Measurements from ENCODE around the gene CDKL5. TPM values are rescaled to one million over a fixed set of nuclear protein-coding genes. Genes with fewer than 3 reads are reported as not detected.

CDKL5 gene
- total and polyA plus RNA-seq, 4 donors, result 1.1 to 28.7 (median 13.0) TPM

- Histone ChIP-seq H3K27me3 (ENCODE audit: control insufficient read depth in 1 of 2, insufficient read depth in 2 of 2, low read length in 1 of 2) (no peaks in the 10 kb centered on the region), H3K36me3 (ENCODE audit: control insufficient read depth in 1 of 2, insufficient read depth in 2 of 2, low read length in 1 of 2) (no peaks in the 10 kb centered on the region), H3K4me1 (ENCODE audit: control insufficient read depth in 1 of 2, insufficient read depth in 2 of 2, low read length in 2 of 2) (no peaks in the 10 kb centered on the region), H3K9me3 (ENCODE audit: control insufficient read depth, low read length) (no peaks in the 10 kb centered on the region), H3K27ac (ENCODE audit: low read depth in 1 of 2, low read length in 2 of 2) (no peak overlapping the region), H3K4me3 (ENCODE audit: low read length in 2 of 2) (no peak overlapping the region)
- intact Hi-C loops (cut with DNase I), result no loop called here
- no peak for ATAC-seq (ENCODE audit: low FRiP score)
- WGBS, 2 donors, result 93 to 96% methylated on average over 6 of the region's 6 CpGs
- DNase-seq, result no peak
Observed at GRCh38 chrX:18650662-18651061, 225.3 kb downstream of the CDKL5 start.

- intact Hi-C loops (cut with DNase I), result no loop called here
- no peaks in the 10 kb centered on the region for H3K36me3 ChIP-seq (ENCODE audit: control insufficient read depth in 1 of 2, insufficient read depth in 2 of 2, low read length in 1 of 2)
Observed at GRCh38 chrX:18652636-18653035, 227.2 kb downstream of the CDKL5 start.

GRCh38 chrX:18654875-18655836 lies 229.7 kb downstream of the CDKL5 start:
- DNase-seq (no peak), ATAC-seq (ENCODE audit: low FRiP score) (no peak)
- Histone ChIP-seq H3K27ac (ENCODE audit: low read depth in 1 of 2, low read length in 2 of 2) (no peak overlapping the region), H3K4me3 (ENCODE audit: low read length in 2 of 2) (no peak overlapping the region), H3K27me3 (ENCODE audit: control insufficient read depth in 1 of 2, insufficient read depth in 2 of 2, low read length in 1 of 2) (no peaks in the 10 kb centered on the region), H3K4me1 (ENCODE audit: control insufficient read depth in 1 of 2, insufficient read depth in 2 of 2, low read length in 2 of 2) (no peaks in the 10 kb centered on the region), H3K9me3 (ENCODE audit: control insufficient read depth, low read length) (no peaks in the 10 kb centered on the region), H3K36me3 (ENCODE audit: control insufficient read depth in 1 of 2, insufficient read depth in 2 of 2, low read length in 1 of 2) (no peaks in the 10 kb centered on the region)
- intact Hi-C loops (cut with DNase I), result no loop called here
- WGBS, 2 donors, result 34 to 35% methylated on average over 5 of the region's 5 CpGs

More at GRCh38 chrX:18652636-18653035, 227.2 kb downstream of the CDKL5 start:
- Histone ChIP-seq H3K4me1 (ENCODE audit: control insufficient read depth in 1 of 2, insufficient read depth in 2 of 2, low read length in 2 of 2) (no peaks in the 10 kb centered on the region), H3K27me3 (ENCODE audit: control insufficient read depth in 1 of 2, insufficient read depth in 2 of 2, low read length in 1 of 2) (no peaks in the 10 kb centered on the region), H3K4me3 (ENCODE audit: low read length in 2 of 2) (no peak overlapping the region), H3K27ac (ENCODE audit: low read depth in 1 of 2, low read length in 2 of 2) (no peak overlapping the region), H3K9me3 (ENCODE audit: control insufficient read depth, low read length) (no peaks in the 10 kb centered on the region)
- ATAC-seq (ENCODE audit: low FRiP score) (no peak), DNase-seq (no peak)

- Histone ChIP-seq H3K4me1 (ENCODE audit: control insufficient read depth in 1 of 2, insufficient read depth in 2 of 2, low read length in 2 of 2) (no peaks in the 10 kb centered on the region), H3K36me3 (ENCODE audit: control insufficient read depth in 1 of 2, insufficient read depth in 2 of 2, low read length in 1 of 2) (no peaks in the 10 kb centered on the region), H3K27ac (ENCODE audit: low read depth in 1 of 2, low read length in 2 of 2) (no peak overlapping the region), H3K4me3 (ENCODE audit: low read length in 2 of 2) (no peak overlapping the region), H3K27me3 (ENCODE audit: control insufficient read depth in 1 of 2, insufficient read depth in 2 of 2, low read length in 1 of 2) (no peaks in the 10 kb centered on the region), H3K9me3 (ENCODE audit: control insufficient read depth, low read length) (no peaks in the 10 kb centered on the region)
- ATAC-seq (ENCODE audit: low FRiP score) (no peak), DNase-seq (no peak)
- intact Hi-C loops (cut with DNase I), result no loop called here
- WGBS, 2 donors, result 80 to 91% methylated on average over 12 of the region's 12 CpGs
Observed at GRCh38 chrX:18661273-18661672, 235.9 kb downstream of the CDKL5 start.

- no peaks in the 10 kb centered on the region for H3K36me3 ChIP-seq (ENCODE audit: control insufficient read depth in 1 of 2, insufficient read depth in 2 of 2, low read length in 1 of 2)
- ATAC-seq (ENCODE audit: low FRiP score), result no peak
- DNase-seq, result no peak
- H3K4me3 ChIP-seq (ENCODE audit: low read length in 2 of 2), result no peak overlapping the region
- H3K27me3 ChIP-seq (ENCODE audit: control insufficient read depth in 1 of 2, insufficient read depth in 2 of 2, low read length in 1 of 2), result no peaks in the 10 kb centered on the region
- H3K9me3 ChIP-seq (ENCODE audit: control insufficient read depth, low read length), result no peaks in the 10 kb centered on the region
- H3K27ac ChIP-seq (ENCODE audit: low read depth in 1 of 2, low read length in 2 of 2), result no peak overlapping the region
- no peaks in the 10 kb centered on the region for H3K4me1 ChIP-seq (ENCODE audit: control insufficient read depth in 1 of 2, insufficient read depth in 2 of 2, low read length in 2 of 2)
- WGBS, 2 donors, result 74 to 92% methylated on average over 8 of the region's 8 CpGs
- intact Hi-C loops (cut with DNase I), result no loop called here
Observed at GRCh38 chrX:18664947-18665346, 239.5 kb downstream of the CDKL5 start.

GRCh38 chrX:18666614-18667013 lies 241.2 kb downstream of the CDKL5 start:
- Histone ChIP-seq H3K27ac (ENCODE audit: low read depth in 1 of 2, low read length in 2 of 2) (no peak overlapping the region), H3K9me3 (ENCODE audit: control insufficient read depth, low read length) (no peaks in the 10 kb centered on the region), H3K4me3 (ENCODE audit: low read length in 2 of 2) (no peak overlapping the region), H3K36me3 (ENCODE audit: control insufficient read depth in 1 of 2, insufficient read depth in 2 of 2, low read length in 1 of 2) (no peaks in the 10 kb centered on the region), H3K27me3 (ENCODE audit: control insufficient read depth in 1 of 2, insufficient read depth in 2 of 2, low read length in 1 of 2) (no peaks in the 10 kb centered on the region), H3K4me1 (ENCODE audit: control insufficient read depth in 1 of 2, insufficient read depth in 2 of 2, low read length in 2 of 2) (no peaks in the 10 kb centered on the region)
- ATAC-seq (ENCODE audit: low FRiP score) (no peak), DNase-seq (peak in 1 of 2 donors; percentile 55)
- WGBS, 2 donors, result 90% methylated on average over 15 of the region's 15 CpGs
- intact Hi-C loops (cut with DNase I), result no loop called here

GRCh38 chrX:18668071-18668835 lies 242.8 kb downstream of the CDKL5 start:
- intact Hi-C loops (cut with DNase I), result no loop called here
- 52 to 64% methylated on average over 15 of the region's 15 CpGs for WGBS, 2 donors
- Histone ChIP-seq H3K9me3 (ENCODE audit: control insufficient read depth, low read length) (no peaks in the 10 kb centered on the region), H3K4me3 (ENCODE audit: low read length in 2 of 2) (no peak overlapping the region), H3K27ac (ENCODE audit: low read depth in 1 of 2, low read length in 2 of 2) (no peak overlapping the region), H3K27me3 (ENCODE audit: control insufficient read depth in 1 of 2, insufficient read depth in 2 of 2, low read length in 1 of 2) (no peaks in the 10 kb centered on the region), H3K36me3 (ENCODE audit: control insufficient read depth in 1 of 2, insufficient read depth in 2 of 2, low read length in 1 of 2) (no peaks in the 10 kb centered on the region), H3K4me1 (ENCODE audit: control insufficient read depth in 1 of 2, insufficient read depth in 2 of 2, low read length in 2 of 2) (no peaks in the 10 kb centered on the region)
- DNase-seq (no peak), ATAC-seq (ENCODE audit: low FRiP score) (no peak)

- ATAC-seq (ENCODE audit: low FRiP score), result no peak
- intact Hi-C loops (cut with DNase I), result loop anchor here (10.0 kb wide), 1 partner anchor 247 kb away; the partner anchor contains the start of gene CDKL5 (in 2 of the 2)
- 86 to 94% methylated on average over 10 of the region's 10 CpGs for WGBS, 2 donors
Observed at GRCh38 chrX:18672008-18672407, 246.6 kb downstream of the CDKL5 start, which contains the start of gene RS1. Gene RS1, minus strand, starts transcription at chrX:18672108. Its CDS starts 40 bp downstream, at chrX:18672068.

More at GRCh38 chrX:18672008-18672407, 246.6 kb downstream of the CDKL5 start, which contains the start of gene RS1:
- Histone ChIP-seq H3K36me3 (ENCODE audit: control insufficient read depth in 1 of 2, insufficient read depth in 2 of 2, low read length in 1 of 2) (no peaks in the 10 kb centered on the region), H3K9me3 (ENCODE audit: control insufficient read depth, low read length) (no peaks in the 10 kb centered on the region), H3K4me1 (ENCODE audit: control insufficient read depth in 1 of 2, insufficient read depth in 2 of 2, low read length in 2 of 2) (peaks cover 0 to 2% of the 10 kb centered on the region in 2 donors), H3K4me3 (ENCODE audit: low read length in 2 of 2) (no peak within 1 kb of the TSS), H3K27me3 (ENCODE audit: control insufficient read depth in 1 of 2, insufficient read depth in 2 of 2, low read length in 1 of 2) (no peaks in the 10 kb centered on the region), H3K27ac (ENCODE audit: low read depth in 1 of 2, low read length in 2 of 2) (no peak within 1 kb of the TSS)
- no peak for DNase-seq
